ENCODE data around the gene PACS1.

DNA sequence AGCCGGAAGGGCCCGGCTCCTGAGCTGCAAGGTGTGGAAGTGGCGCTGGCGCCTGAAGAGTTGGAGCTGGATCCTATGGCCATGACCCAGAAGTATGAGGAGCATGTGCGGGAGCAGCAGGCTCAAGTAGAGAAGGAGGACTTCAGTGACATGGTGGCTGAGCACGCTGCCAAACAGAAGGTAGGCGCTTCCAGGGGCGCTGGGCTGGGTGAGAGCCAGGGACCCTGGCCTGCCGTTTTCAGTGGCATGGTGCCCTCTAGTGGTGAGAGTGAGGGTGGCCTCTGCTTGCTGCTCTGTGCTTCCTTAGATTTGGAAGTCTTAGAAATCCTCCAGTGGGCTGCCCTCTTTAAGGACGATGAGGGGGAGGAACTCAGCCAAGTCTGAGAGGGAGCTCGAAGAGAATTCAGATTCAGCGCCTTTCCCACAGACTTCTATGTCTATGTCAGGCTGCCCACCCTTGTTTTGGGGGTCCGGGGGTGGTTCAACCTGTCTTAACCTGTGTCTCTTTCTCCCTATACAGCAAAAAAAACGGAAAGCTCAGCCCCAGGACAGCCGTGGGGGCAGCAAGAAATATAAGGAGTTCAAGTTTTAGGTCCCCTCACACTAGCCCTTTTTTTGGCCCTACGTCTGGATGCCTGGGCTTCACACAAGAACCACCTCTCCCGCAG lies 1.8 kb upstream of the PACS1 start:
- TF ChIP-seq LEF1 (IDR thresholded peaks at IDR 0.05; ENCODE audit: borderline replicate concordance) = no peak
- no peak for TF ChIP-seq ELF4 (IDR thresholded peaks at IDR 0.05)
- no peak for TF ChIP-seq SUZ12 (IDR thresholded peaks at IDR 0.05)
- no peak for TF ChIP-seq CTBP1 (IDR thresholded peaks at IDR 0.05; ENCODE audit: borderline replicate concordance)
- TF ChIP-seq, protein P1, sequence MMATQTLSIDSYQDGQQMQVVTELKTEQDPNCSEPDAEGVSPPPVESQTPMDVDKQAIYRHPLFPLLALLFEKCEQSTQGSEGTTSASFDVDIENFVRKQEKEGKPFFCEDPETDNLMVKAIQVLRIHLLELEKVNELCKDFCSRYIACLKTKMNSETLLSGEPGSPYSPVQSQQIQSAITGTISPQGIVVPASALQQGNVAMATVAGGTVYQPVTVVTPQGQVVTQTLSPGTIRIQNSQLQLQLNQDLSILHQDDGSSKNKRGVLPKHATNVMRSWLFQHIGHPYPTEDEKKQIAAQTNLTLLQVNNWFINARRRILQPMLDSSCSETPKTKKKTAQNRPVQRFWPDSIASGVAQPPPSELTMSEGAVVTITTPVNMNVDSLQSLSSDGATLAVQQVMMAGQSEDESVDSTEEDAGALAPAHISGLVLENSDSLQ (IDR thresholded peaks at IDR 0.05) = no peak
- no peak for TF ChIP-seq ZNF384 (IDR thresholded peaks at IDR 0.05)
- no peak for TF ChIP-seq SP1 (IDR thresholded peaks at IDR 0.05)
- TF ChIP-seq TARDBP (IDR thresholded peaks at IDR 0.05) = no peak

Measured in HEK293T (cell line).